ENCODE measurements around the gene CRISP3.
"Not testable (repeated sequence)": the region's sequence is repeated elsewhere in the genome, so short reads cannot be mapped to it uniquely, and the experiment has no call there.

The CRISP3 gene

DNA sequence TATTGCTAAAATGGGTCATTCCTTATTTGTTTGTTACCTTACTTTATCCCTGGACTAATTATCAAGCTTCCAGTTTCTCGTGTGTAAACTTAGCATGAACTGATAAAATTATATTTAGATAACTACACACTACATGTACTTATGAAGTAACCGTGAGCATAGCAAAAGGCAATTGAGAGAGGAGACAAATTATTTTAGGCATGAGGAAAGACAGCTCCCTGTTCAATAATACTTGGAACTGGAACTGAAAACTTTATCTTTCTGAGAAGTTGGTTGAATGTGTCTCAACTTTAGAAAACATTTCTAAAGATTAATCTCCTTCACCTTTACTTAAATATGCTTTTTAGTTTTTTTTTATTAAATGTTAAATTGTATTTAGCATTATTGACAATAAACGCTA, 11.4 kb downstream of the CRISP3 start:
- no peak for TF ChIP-seq CTCF (IDR thresholded peaks at IDR 0.05; ENCODE audit: poor library complexity, severe bottlenecking)
- H3K36me3 ChIP-seq (ENCODE audit: low read depth) = no peaks in the 10 kb centered on the region
- no peaks in the 10 kb centered on the region for H3K4me1 ChIP-seq (ENCODE audit: insufficient read depth, poor library complexity, severe bottlenecking)
- no peak for ATAC-seq (ENCODE audit: low read depth)
- peaks cover 6% of the 10 kb centered on the region for H3K27me3 ChIP-seq (ENCODE audit: insufficient read depth, poor library complexity, severe bottlenecking)
- no peak overlapping the region for H3K4me3 ChIP-seq (ENCODE audit: severe bottlenecking)
- DNase-seq (ENCODE audit: low spot score) = no peak
- H3K27ac ChIP-seq (ENCODE audit: poor library complexity, severe bottlenecking) = no peak overlapping the region
- H3K9me3 ChIP-seq (ENCODE audit: severe bottlenecking) = no peaks in the 10 kb centered on the region

DNA sequence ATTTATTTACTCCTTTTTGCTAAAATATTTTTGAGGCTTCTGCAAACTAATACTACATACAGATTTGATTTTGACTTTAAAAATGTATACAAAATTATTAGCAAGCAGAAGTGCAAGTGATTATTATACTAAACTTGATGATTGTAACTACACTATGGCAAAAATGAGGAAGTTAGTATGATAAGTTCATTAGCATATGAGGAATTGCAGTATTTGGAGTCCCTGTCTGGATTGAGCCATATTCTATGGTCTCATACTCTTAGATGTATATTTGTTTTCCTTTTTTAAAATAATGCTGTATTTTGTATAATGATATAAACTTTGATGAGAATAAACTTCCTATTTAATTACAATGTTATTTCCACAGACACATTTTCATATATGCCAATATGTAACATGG, 13.9 kb downstream of the CRISP3 start:
- H3K27me3 ChIP-seq (ENCODE audit: insufficient read depth, poor library complexity, severe bottlenecking) = peaks cover 6% of the 10 kb centered on the region
- H3K27ac ChIP-seq (ENCODE audit: poor library complexity, severe bottlenecking) = no peak overlapping the region
- no peaks in the 10 kb centered on the region for H3K4me1 ChIP-seq (ENCODE audit: insufficient read depth, poor library complexity, severe bottlenecking)
- H3K4me3 ChIP-seq (ENCODE audit: severe bottlenecking) = no peak overlapping the region
- ATAC-seq (ENCODE audit: low read depth) (no peak), DNase-seq (ENCODE audit: low spot score) (no peak)
- no peak for TF ChIP-seq CTCF (IDR thresholded peaks at IDR 0.05; ENCODE audit: poor library complexity, severe bottlenecking)
- H3K36me3 ChIP-seq (ENCODE audit: low read depth) = no peaks in the 10 kb centered on the region
- H3K9me3 ChIP-seq (ENCODE audit: severe bottlenecking) = no peaks in the 10 kb centered on the region

DNA sequence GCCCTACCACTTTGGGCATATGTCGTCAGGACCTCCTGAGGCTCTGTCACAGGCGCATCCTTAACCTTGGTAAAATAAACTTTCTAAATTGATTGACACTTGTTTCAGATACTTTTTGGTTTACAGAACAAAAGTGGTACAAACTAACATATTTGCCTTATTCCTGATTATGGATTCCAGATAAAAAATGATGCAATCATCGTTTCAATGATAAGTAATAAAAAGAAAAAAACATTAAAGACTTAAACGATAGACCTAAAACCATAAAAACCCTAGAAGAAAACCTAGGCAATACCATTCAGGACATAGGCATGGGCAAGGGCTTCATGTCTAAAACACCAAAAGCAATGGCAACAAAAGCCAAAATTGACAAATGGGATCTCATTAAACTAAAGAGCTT, 20.3 kb downstream of the CRISP3 start:
- not testable (repeated sequence) for H3K4me1 ChIP-seq (ENCODE audit: insufficient read depth, poor library complexity, severe bottlenecking); H3K27me3 ChIP-seq (ENCODE audit: insufficient read depth, poor library complexity, severe bottlenecking); H3K36me3 ChIP-seq (ENCODE audit: low read depth); DNase-seq (ENCODE audit: low spot score); H3K9me3 ChIP-seq (ENCODE audit: severe bottlenecking); H3K4me3 ChIP-seq (ENCODE audit: severe bottlenecking); H3K27ac ChIP-seq (ENCODE audit: poor library complexity, severe bottlenecking); ATAC-seq (ENCODE audit: low read depth)

GRCh38 chr6:49721297-49721696, 22.9 kb downstream of the CRISP3 start:
- DNase-seq (ENCODE audit: low spot score) (no peak), ATAC-seq (ENCODE audit: low read depth) (no peak)
- Histone ChIP-seq H3K9me3 (ENCODE audit: severe bottlenecking) (no peaks in the 10 kb centered on the region), H3K4me3 (ENCODE audit: severe bottlenecking) (no peak overlapping the region), H3K4me1 (ENCODE audit: insufficient read depth, poor library complexity, severe bottlenecking) (no peaks in the 10 kb centered on the region), H3K36me3 (ENCODE audit: low read depth) (no peaks in the 10 kb centered on the region), H3K27ac (ENCODE audit: poor library complexity, severe bottlenecking) (no peak overlapping the region), H3K27me3 (ENCODE audit: insufficient read depth, poor library complexity, severe bottlenecking) (no peaks in the 10 kb centered on the region)
- TF ChIP-seq CTCF (IDR thresholded peaks at IDR 0.05; ENCODE audit: poor library complexity, severe bottlenecking) = no peak

DNA sequence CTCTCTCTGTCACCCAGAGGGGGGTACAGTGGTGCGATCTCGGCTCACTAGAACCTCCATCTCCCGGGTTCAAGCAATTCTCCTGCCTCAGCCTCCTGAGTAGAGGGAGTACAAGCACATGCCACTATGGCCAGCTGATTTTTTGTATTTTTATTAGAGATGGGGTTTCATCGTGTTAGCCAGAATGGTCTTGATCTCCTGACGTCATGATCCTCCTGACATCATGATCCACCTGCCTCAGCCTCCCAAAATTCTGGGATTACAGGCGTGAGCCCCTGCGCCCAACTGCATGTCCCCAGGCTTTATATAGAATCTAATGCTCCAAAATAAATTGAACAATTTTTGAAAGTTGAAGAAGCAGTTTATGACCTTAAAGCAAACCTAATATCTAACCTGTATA, 23.8 kb downstream of the CRISP3 start:
- no peak for TF ChIP-seq CTCF (IDR thresholded peaks at IDR 0.05; ENCODE audit: poor library complexity, severe bottlenecking)
- Histone ChIP-seq H3K36me3 (ENCODE audit: low read depth) (no peaks in the 10 kb centered on the region), H3K9me3 (ENCODE audit: severe bottlenecking) (no peaks in the 10 kb centered on the region), H3K4me3 (ENCODE audit: severe bottlenecking) (no peak overlapping the region), H3K27me3 (ENCODE audit: insufficient read depth, poor library complexity, severe bottlenecking) (peaks cover under 1% of the 10 kb centered on the region), H3K4me1 (ENCODE audit: insufficient read depth, poor library complexity, severe bottlenecking) (no peaks in the 10 kb centered on the region), H3K27ac (ENCODE audit: poor library complexity, severe bottlenecking) (no peak overlapping the region)
- no peak for DNase-seq (ENCODE audit: low spot score)
- no peak for ATAC-seq (ENCODE audit: low read depth)

Measured in RWPE2 (cell line).